Spinal cord (tissue), 10 donors: ENCODE data around the gene FAM120B. TPM values are rescaled to one million over a fixed set of nuclear protein-coding genes. Genes with fewer than 3 reads are reported as not detected.
A peak's percentile ranks its signal among the peaks of the same experiment; 100 is the strongest.
"Not testable (repeated sequence)": the region's sequence is repeated elsewhere in the genome, so short reads cannot be mapped to it uniquely, and the experiment has no call there.

Experiments
- DNase-seq, 6 donors: peaks; one replicate each; pipeline versions ENCODE4 v3.0.0 to v3.0.0-alpha.2; 2013 to 2015; ENCODE audit warnings: low spot score in 6 of 6, low read depth in 4 of 6
- H3K27ac ChIP-seq: one replicate; pipeline ENCODE4 v1.5.1; 2013; ENCODE audit warnings: low read depth, low read length, control low read depth
- H3K27me3 ChIP-seq: one replicate; pipeline ENCODE4 v1.6.1; 2013; ENCODE audit warnings: low read length; ENCODE audit not compliant: control insufficient read depth, insufficient read depth
- H3K36me3 ChIP-seq: one replicate; pipeline ENCODE4 v1.6.1; 2013; ENCODE audit warnings: low read length; ENCODE audit not compliant: control insufficient read depth, insufficient read depth
- H3K4me1 ChIP-seq: one replicate; pipeline ENCODE4 v1.6.1; 2013; ENCODE audit warnings: low read length; ENCODE audit not compliant: control insufficient read depth, insufficient read depth
- H3K4me3 ChIP-seq: one replicate; pipeline ENCODE4 v1.5.1; 2013; ENCODE audit warnings: low read depth, low read length, control low read depth
- H3K9me3 ChIP-seq: one replicate; pipeline ENCODE4 v1.6.1; 2013; ENCODE audit warnings: low read length; ENCODE audit not compliant: control insufficient read depth, insufficient read depth
- WGBS: methylation state at CpG from one replicate; pipeline ENCODE4 v1.1.5; 2013; ENCODE audit warnings: missing lambda C conversion rate; ENCODE audit not compliant: insufficient coverage; 5-methylcytosine and 5-hydroxymethylcytosine counted together
- polyA plus RNA-seq, 2 donors: library from polyadenylated mRNA; unstranded; fragments of 120-200 nt; gene quantifications; one replicate each; pipeline ENCODE4 v1.2.1, GENCODE V29; 2013; ENCODE audit not compliant: insufficient read length in 2 of 2
- total RNA-seq, 2 donors: library from RNA; depleted of rRNA in 1 of 2; stranded (reverse); fragments of 120-200 nt in 1 of 2; fragments of >200 nt in 1 of 2; gene quantifications; one replicate each; pipeline versions ENCODE4 v1.2.3 to v1.2.4, GENCODE V29; 2013 to 2014
- donor health status: healthy.

FAM120B gene
- total and polyA plus RNA-seq, 4 donors, result 29.0 to 40.2 (median 36.6) TPM

- Histone ChIP-seq H3K36me3 (peaks cover 21% of the 10 kb centered on the region), H3K4me1 (no peaks in the 10 kb centered on the region), H3K9me3 (no peaks in the 10 kb centered on the region), H3K27me3 (no peaks in the 10 kb centered on the region), H3K27ac (peak overlapping the region; percentile 8), H3K4me3 (no peak overlapping the region)
- peak in 4 of 6 donors; percentile 23 to 61 (median 38) for DNase-seq
- WGBS, result 54% methylated on average over 1 of the region's 4 CpGs
These were observed 40.5 kb downstream of the FAM120B start for GRCh38 chr6:170347091-170347490.

DNA sequence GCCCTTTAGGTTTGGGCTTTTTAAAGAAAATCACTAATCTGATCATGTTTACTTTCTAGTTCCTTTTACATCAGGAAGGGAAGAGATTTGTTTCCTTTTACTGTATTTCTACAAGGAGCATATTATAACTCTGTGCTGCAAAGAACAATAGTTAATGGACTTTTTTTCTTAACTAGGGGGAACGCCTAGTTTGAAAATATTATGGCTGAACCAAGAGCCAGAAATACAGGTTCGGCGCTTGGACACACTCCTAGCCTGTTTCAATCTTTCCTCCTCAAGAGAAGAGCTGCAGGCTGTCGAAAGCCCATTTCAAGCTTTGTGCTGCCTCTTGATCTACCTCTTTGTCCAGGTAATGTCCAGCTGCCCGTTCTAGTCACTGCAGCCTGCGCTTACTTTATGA is 41.4 kb downstream of the FAM120B start:
- H3K9me3 ChIP-seq, result no peaks in the 10 kb centered on the region
- no peaks in the 10 kb centered on the region for H3K27me3 ChIP-seq
- H3K27ac ChIP-seq, result no peak overlapping the region
- DNase-seq, result no peak
- WGBS, result 83% methylated on average over 5 of the region's 6 CpGs
- peaks cover 17% of the 10 kb centered on the region for H3K36me3 ChIP-seq
- no peaks in the 10 kb centered on the region for H3K4me1 ChIP-seq
- H3K4me3 ChIP-seq, result no peak overlapping the region

DNA sequence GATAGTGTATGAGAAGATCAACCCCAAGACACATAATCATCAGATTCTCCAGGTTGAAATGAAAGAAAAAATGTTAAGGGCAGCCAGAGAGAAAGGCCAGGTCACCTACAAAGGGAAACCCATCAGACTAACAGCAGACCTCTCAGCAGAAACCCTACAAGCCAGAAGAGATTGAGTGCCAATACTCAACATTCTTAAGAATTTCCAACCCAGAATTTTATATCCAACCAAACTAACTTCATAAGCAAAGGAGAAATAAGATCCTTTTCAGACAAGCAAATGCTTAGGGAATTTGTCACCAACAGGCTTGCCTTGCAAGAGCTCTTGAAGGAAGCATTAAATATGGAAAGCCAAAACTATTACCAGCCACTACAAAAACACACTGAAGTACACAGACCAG is 44.9 kb downstream of the FAM120B start:
- DNase-seq, H3K27ac ChIP-seq, H3K4me3 ChIP-seq, H3K4me1 ChIP-seq, H3K9me3 ChIP-seq, H3K27me3 ChIP-seq: not testable (repeated sequence)
- H3K36me3 ChIP-seq, result peaks cover 12% of the 10 kb centered on the region

DNA sequence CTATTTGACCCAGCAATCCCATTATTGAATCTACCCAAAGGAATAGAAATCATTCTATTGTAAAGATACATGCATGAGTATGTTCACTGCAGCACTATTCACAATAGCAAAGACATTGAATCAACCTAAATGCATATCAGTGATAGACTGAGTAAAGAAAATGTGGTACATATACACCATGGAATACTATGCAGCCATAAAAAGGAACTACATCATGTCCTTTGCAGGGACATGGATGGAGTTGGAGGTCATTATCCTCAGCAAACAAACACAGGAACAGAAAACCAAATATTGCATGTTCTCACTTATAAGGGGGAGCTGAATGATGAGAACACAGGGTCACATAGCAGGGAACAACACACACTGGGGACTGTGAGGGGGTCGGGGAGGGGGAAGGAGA is 48.6 kb downstream of the FAM120B start:
- peaks cover 30% of the 10 kb centered on the region for H3K36me3 ChIP-seq
- not testable (repeated sequence) for H3K27ac ChIP-seq, H3K4me3 ChIP-seq, H3K4me1 ChIP-seq, H3K9me3 ChIP-seq, H3K27me3 ChIP-seq, DNase-seq
- WGBS, result no CpG with 5 or more reads among the region's 1 CpG

GRCh38 chr6:170355661-170356060 is 49.1 kb downstream of the FAM120B start:
- no peaks in the 10 kb centered on the region for H3K27me3 ChIP-seq
- no peak overlapping the region for H3K4me3 ChIP-seq
- no peak overlapping the region for H3K27ac ChIP-seq
- WGBS, result 100% methylated on average over 3 of the region's 6 CpGs
- H3K36me3 ChIP-seq, result peaks cover 30% of the 10 kb centered on the region
- no peaks in the 10 kb centered on the region for H3K9me3 ChIP-seq
- no peaks in the 10 kb centered on the region for H3K4me1 ChIP-seq
- no peak for DNase-seq

DNA sequence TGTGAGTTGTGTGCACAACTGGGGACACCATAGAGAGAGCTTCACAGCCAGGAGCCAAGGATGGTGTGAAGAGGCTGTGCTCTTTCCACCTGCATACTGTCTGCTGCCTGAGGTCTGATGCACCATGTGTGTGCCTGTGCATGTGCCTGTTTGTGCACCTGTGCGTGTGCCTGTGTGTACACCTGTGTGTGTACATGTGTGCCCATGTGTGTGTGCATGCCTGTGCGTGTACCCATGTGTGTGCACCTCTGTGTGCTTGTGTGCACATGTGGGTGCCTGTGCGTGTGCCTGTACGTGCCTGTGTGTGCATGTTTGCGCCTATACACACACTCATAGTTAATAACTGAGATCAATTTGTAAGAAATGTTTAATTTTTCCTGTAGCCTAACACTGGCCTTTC is 51.3 kb downstream of the FAM120B start:
- H3K27me3 ChIP-seq, result no peaks in the 10 kb centered on the region
- WGBS, result 100% methylated on average over 2 of the region's 5 CpGs
- DNase-seq, result no peak
- H3K4me1 ChIP-seq, result no peaks in the 10 kb centered on the region
- H3K27ac ChIP-seq, result no peak overlapping the region
- no peaks in the 10 kb centered on the region for H3K9me3 ChIP-seq
- H3K4me3 ChIP-seq, result no peak overlapping the region
- H3K36me3 ChIP-seq, result peaks cover 31% of the 10 kb centered on the region

DNA sequence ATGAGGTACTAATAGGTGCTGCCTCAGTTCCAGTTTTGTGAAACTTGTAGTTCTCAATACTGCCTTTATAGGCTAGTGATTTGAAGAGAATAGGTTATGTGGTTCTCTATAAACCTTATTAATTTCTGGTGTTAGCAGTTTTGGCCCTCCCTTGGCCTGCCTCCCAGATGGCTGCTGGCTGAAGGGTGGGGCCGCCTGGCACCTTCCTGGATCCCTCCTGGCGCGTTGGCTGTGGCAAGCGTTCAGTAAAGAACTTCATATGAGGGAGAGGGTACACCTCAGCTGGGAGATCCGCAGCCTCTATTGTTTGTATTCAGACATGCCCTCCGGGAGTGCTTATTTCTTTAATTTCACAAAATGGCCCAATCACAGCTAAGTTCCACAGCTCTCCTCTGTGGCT is 51.9 kb downstream of the FAM120B start:
- Histone ChIP-seq H3K36me3 (peaks cover 33% of the 10 kb centered on the region), H3K4me3 (no peak overlapping the region), H3K9me3 (no peaks in the 10 kb centered on the region), H3K27me3 (no peaks in the 10 kb centered on the region), H3K27ac (no peak overlapping the region), H3K4me1 (no peaks in the 10 kb centered on the region)
- DNase-seq, result no peak
- WGBS, result 77% methylated on average over 4 of the region's 6 CpGs

DNA sequence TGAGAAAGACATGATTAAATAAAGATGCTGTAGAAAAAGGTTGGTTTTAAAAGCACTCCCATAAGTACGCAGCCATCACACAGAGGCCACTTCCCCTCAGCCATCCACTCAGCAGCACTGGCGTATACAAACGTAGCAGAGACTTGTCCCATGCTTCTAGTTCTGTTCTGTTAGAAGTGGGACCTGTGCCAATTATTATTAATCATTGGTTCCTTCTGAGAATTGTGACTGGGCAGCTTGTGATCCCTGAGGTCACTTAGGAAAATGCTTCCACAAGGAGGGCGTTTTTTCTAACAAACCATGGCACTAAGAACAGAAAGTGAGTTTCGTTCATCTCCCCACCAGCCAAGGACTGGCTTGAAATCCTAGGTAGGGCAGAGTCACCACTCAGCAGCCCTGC is 53.9 kb downstream of the FAM120B start:
- no peak overlapping the region for H3K4me3 ChIP-seq
- 89% methylated on average over 2 of the region's 5 CpGs for WGBS
- DNase-seq, result no peak
- H3K27me3 ChIP-seq, result no peaks in the 10 kb centered on the region
- H3K9me3 ChIP-seq, result no peaks in the 10 kb centered on the region
- peaks cover 43% of the 10 kb centered on the region for H3K36me3 ChIP-seq
- peaks cover 5% of the 10 kb centered on the region for H3K4me1 ChIP-seq
- no peak overlapping the region for H3K27ac ChIP-seq

DNA sequence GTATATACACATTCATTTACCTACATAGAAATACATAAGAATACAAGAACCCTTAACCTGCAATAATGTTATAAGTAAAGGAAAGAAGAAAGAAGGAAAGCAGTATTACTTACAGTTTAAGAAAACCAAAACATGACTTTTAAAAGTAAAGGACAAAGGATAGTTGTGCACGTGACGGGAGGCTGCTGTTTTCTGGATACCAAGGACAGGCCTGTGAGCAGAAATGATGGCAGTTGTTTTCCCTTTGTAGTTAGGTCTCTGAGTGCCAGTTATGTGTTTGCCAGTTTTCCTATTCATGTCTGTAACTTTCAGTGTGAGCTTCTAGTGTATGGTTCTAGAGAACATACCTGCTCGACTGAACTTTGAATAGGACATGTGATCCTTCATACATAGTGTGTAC is 54.8 kb downstream of the FAM120B start:
- peaks cover 46% of the 10 kb centered on the region for H3K36me3 ChIP-seq
- H3K27me3 ChIP-seq, result no peaks in the 10 kb centered on the region
- no peak overlapping the region for H3K27ac ChIP-seq
- 97% methylated on average over 2 of the region's 3 CpGs for WGBS
- no peak overlapping the region for H3K4me3 ChIP-seq
- H3K4me1 ChIP-seq, result peaks cover 9% of the 10 kb centered on the region
- H3K9me3 ChIP-seq, result no peaks in the 10 kb centered on the region
- DNase-seq, result no peak

GRCh38 chr6:170362121-170362520 is 55.6 kb downstream of the FAM120B start:
- peaks cover 48% of the 10 kb centered on the region for H3K36me3 ChIP-seq
- H3K4me3 ChIP-seq, result no peak overlapping the region
- DNase-seq, result no peak
- H3K4me1 ChIP-seq, result peaks cover 11% of the 10 kb centered on the region
- H3K27ac ChIP-seq, result no peak overlapping the region
- H3K27me3 ChIP-seq, result no peaks in the 10 kb centered on the region
- H3K9me3 ChIP-seq, result no peaks in the 10 kb centered on the region
- WGBS, result 100% methylated on average over 1 of the region's 1 CpG
